Cardiac muscle cell (in vitro differentiated cells and primary cell): ENCODE measurements around the gene ATP5F1B. TPM values are rescaled to one million over a fixed set of nuclear protein-coding genes. Genes with fewer than 3 reads are reported as not detected.
"Not testable (repeated sequence)": the region's sequence is repeated elsewhere in the genome, so short reads cannot be mapped to it uniquely, and the experiment has no call there.

Source experiments
- DNase-seq, 2 donors: peaks; one replicate each; pipeline versions ENCODE4 v3.0.0 to v3.0.0-alpha.2; 2010 to 2017; ENCODE audit warnings: low read depth in 1 of 2, low spot score in 1 of 2
- H3K27ac ChIP-seq: fragments of 200-600 bp; sonication (generic); 2 replicates; pipeline ENCODE4 v1.5.1; 2016
- H3K27me3 ChIP-seq: fragments of 200-600 bp; sonication (generic); 2 replicates; pipeline ENCODE4 v1.6.0; 2016; ENCODE audit warnings: control low read depth
- H3K36me3 ChIP-seq: fragments of 200-600 bp; sonication (generic); 2 replicates; pipeline ENCODE4 v1.5.1; 2016; ENCODE audit warnings: control low read depth
- H3K4me1 ChIP-seq: fragments of 200-600 bp; sonication (generic); 2 replicates; pipeline ENCODE4 v1.8.1; 2017; ENCODE audit warnings: low read depth, mild to moderate bottlenecking, mixed run types
- H3K4me3 ChIP-seq: fragments of 200-600 bp; sonication (generic); 2 replicates; pipeline ENCODE4 v1.5.1; 2016; ENCODE audit warnings: mild to moderate bottlenecking
- H3K9me3 ChIP-seq: fragments of 200-600 bp; sonication (generic); 2 replicates; pipeline ENCODE4 v1.5.1; 2017; ENCODE audit warnings: low read depth, mild to moderate bottlenecking, control low read depth
- CTCF ChIP-seq: IDR thresholded peaks from 2 replicates; pipeline ENCODE4 v1.5.1; 2012; ENCODE audit warnings: low read depth, mild to moderate bottlenecking, low read length
- polyA plus RNA-seq: library from polyadenylated mRNA; unstranded; fragments of >200 nt; fragmentation: Nextera tagmentation; extraction: Ambion mirVana; gene quantifications from 2 replicates; pipeline ENCODE4 v1.2.1, GENCODE V29; 2016
- total RNA-seq: library from RNA; depleted of rRNA; stranded (reverse); fragments of >200 nt; gene quantifications from 2 replicates; pipeline ENCODE4 v1.2.3, GENCODE V29; 2016

ATP5F1B gene
- total and polyA plus RNA-seq, 2 experiments from 2014 or later, result 1,322 to 3,964 TPM

GRCh38 chr12:56661560-56661959, 15.8 kb upstream of the ATP5F1B start:
- Histone ChIP-seq H3K4me3 (no peak overlapping the region), H3K36me3 (peaks cover 33% of the 10 kb centered on the region), H3K27me3 (no peaks in the 10 kb centered on the region), H3K27ac (no peak overlapping the region), H3K9me3 (no peaks in the 10 kb centered on the region), H3K4me1 (peaks cover 6% of the 10 kb centered on the region)
- TF ChIP-seq CTCF, result no peak
- DNase-seq, result no peak

- TF ChIP-seq CTCF, result no peak
- Histone ChIP-seq H3K27me3 (no peaks in the 10 kb centered on the region), H3K36me3 (peaks cover 11% of the 10 kb centered on the region), H3K4me3 (no peak overlapping the region), H3K4me1 (peaks cover 6% of the 10 kb centered on the region), H3K9me3 (no peaks in the 10 kb centered on the region), H3K27ac (peak overlapping the region; percentile 78)
- DNase-seq, result no peak
Observed at GRCh38 chr12:56658921-56659320, 13.1 kb upstream of the ATP5F1B start.

GRCh38 chr12:56657416-56658379, 11.9 kb upstream of the ATP5F1B start:
- Histone ChIP-seq H3K27me3 (no peaks in the 10 kb centered on the region), H3K36me3 (no peaks in the 10 kb centered on the region), H3K9me3 (no peaks in the 10 kb centered on the region), H3K4me1 (peaks cover 6% of the 10 kb centered on the region), H3K4me3 (no peak overlapping the region), H3K27ac (no peak overlapping the region)
- DNase-seq, result no peak
- TF ChIP-seq CTCF, result no peak

- not testable (repeated sequence) for DNase-seq, H3K4me1 ChIP-seq, H3K9me3 ChIP-seq, H3K27ac ChIP-seq, H3K36me3 ChIP-seq, H3K27me3 ChIP-seq, H3K4me3 ChIP-seq
Observed at GRCh38 chr12:56653781-56654180, 8.0 kb upstream of the ATP5F1B start.

GRCh38 chr12:56648023-56648422, 2.2 kb upstream of the ATP5F1B start:
- H3K27me3 ChIP-seq, H3K9me3 ChIP-seq, H3K4me3 ChIP-seq, H3K27ac ChIP-seq, DNase-seq: not testable (repeated sequence)
- Histone ChIP-seq H3K36me3 (peaks cover 17% of the 10 kb centered on the region), H3K4me1 (peaks cover 17% of the 10 kb centered on the region)

- Histone ChIP-seq H3K4me1 (peaks cover 17% of the 10 kb centered on the region), H3K4me3 (peak overlapping the region; percentile 90), H3K27ac (peak overlapping the region; percentile 82), H3K36me3 (peaks cover 43% of the 10 kb centered on the region), H3K9me3 (no peaks in the 10 kb centered on the region), H3K27me3 (no peaks in the 10 kb centered on the region)
- no peak for TF ChIP-seq CTCF
- peak; percentile 19 to 21 for DNase-seq
Observed at GRCh38 chr12:56645201-56645716, 525 bp downstream of the ATP5F1B start.
